ENCODE results near the gene MDM4.
"Not testable (repeated sequence)": the region's sequence is repeated elsewhere in the genome, so short reads cannot be mapped to it uniquely, and the experiment has no call there.

MDM4 gene

DNA sequence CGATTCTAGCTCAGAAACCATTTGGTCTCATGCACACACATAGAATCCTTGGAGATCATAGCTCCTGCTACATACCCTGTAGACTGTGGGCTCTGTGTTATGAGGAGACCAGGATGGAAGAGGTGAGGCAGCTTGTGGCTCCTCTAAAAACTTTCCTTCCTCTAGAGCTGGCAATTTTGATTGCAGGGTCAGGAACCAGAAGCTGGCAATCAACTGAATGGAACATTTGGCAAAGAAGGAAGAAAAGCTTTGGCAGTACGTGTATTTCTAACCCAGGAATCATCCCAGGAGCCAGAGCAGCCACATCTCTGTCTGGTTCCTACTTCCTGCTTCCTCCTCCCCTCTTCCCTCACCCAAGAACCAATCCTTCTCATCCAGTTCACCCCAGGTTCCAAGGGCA lies 37.3 kb upstream of the MDM4 start:
- Mint-ChIP-seq H3K4me1 (ENCODE audit: low read depth) (peaks cover 81% of the 10 kb centered on the region), H3K27me3 (peaks cover 8% of the 10 kb centered on the region), H3K27ac (no peak overlapping the region), H3K9me3 (no peaks in the 10 kb centered on the region), H3K36me3 (ENCODE audit: low read depth) (no peaks in the 10 kb centered on the region), H3K4me3 (no peak overlapping the region)
- intact Hi-C loops (cut with micrococcal nuclease), result no loop called here

- Mint-ChIP-seq H3K27ac (no peak overlapping the region), H3K27me3 (peaks cover 4% of the 10 kb centered on the region), H3K4me1 (ENCODE audit: low read depth) (peaks cover 79% of the 10 kb centered on the region), H3K36me3 (ENCODE audit: low read depth) (no peaks in the 10 kb centered on the region), H3K9me3 (no peaks in the 10 kb centered on the region), H3K4me3 (no peak overlapping the region)
- intact Hi-C loops (cut with micrococcal nuclease), result no loop called here
These were observed 36.6 kb upstream of the MDM4 start for GRCh38 chr1:204479387-204480136.

DNA sequence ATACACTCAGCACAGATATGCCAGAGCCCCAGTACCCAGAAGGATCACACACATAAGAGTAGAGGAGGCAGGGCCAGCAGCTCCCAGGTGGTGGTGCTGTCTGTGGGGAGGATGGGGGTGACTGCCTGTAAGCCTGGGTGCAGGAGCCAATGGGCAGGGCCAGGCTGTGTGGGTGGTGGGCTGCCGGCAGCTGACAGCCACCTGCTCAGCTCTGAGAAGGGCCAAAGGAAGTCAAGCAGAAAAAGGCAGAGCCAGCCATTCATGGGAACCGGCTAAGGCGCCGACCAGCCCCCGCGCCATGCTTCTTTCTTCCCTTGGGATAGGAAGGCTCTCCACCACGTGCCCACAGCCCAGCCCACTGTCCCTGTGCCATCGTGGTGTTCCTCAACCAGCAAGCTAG lies 35.7 kb upstream of the MDM4 start:
- Mint-ChIP-seq H3K9me3 (no peaks in the 10 kb centered on the region), H3K36me3 (ENCODE audit: low read depth) (no peaks in the 10 kb centered on the region), H3K27me3 (peaks cover 4% of the 10 kb centered on the region), H3K4me1 (ENCODE audit: low read depth) (peaks cover 69% of the 10 kb centered on the region), H3K27ac (peak overlapping the region; percentile 55), H3K4me3 (no peak overlapping the region)
- intact Hi-C loops (cut with micrococcal nuclease), result no loop called here

DNA sequence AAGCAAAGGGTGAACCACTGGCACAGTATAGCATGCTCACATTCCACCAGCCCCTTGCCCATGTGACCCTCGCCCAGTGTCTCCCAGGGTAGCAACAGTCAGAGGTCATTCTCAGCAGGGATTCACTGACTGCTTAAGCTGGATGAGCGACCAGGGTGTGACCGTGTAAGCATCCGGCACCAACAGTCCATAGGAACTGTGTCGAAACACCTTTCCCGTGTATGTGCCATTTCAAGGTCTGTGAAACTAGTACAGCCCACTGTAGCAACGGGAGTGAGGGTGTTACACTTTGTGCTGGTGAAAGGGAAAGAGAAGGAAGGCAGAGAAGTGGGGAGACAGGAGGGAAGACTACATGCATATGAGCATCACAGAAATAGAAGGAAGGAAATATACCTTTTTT lies 32.4 kb upstream of the MDM4 start:
- Mint-ChIP-seq H3K4me1 (ENCODE audit: low read depth) (peaks cover 38% of the 10 kb centered on the region), H3K27ac (peak overlapping the region; percentile 16), H3K9me3 (no peaks in the 10 kb centered on the region), H3K27me3 (peaks cover 4% of the 10 kb centered on the region), H3K4me3 (no peak overlapping the region), H3K36me3 (ENCODE audit: low read depth) (no peaks in the 10 kb centered on the region)
- intact Hi-C loops (cut with micrococcal nuclease), result no loop called here

DNA sequence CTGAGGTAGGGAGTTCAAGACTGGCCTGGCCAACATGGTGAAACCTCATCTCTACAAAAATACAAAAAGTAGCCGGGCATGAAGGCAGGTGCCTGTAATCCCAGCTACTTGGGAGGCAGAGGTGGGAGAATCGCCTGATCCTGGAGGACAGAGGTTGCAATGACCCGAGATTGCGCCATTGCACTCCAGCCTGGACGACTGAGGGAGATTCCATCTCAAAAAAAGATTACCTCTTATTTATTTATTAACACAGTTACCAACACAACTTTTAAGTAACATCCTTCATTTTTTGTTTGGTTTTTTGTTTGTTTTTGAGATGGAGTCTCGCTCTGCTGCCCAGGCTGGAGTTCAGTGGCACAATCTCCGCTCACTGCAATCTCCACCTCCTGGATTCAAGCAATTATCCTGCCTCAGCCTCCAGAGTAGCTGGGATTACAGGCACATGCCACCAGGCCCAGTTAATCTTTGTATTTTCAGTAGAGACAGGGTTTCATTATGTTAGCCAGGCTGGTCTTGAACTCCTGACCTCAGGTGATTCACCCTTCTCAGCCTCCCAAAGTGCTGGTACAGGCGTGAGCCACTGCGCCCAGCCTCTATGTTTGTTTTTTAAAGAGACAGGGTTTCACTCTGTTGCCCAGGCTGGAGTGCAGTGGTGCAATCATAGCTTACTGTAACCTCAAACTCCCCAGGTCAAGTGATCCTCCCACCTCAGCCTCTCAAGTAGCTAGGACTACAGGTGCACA lies 29.5 kb upstream of the MDM4 start:
- H3K27me3 Mint-ChIP-seq; H3K27ac Mint-ChIP-seq; H3K9me3 Mint-ChIP-seq; intact Hi-C loops (cut with micrococcal nuclease); H3K4me3 Mint-ChIP-seq; H3K36me3 Mint-ChIP-seq (ENCODE audit: low read depth): not testable (repeated sequence)
- peaks cover 17% of the 10 kb centered on the region for H3K4me1 Mint-ChIP-seq (ENCODE audit: low read depth)

DNA sequence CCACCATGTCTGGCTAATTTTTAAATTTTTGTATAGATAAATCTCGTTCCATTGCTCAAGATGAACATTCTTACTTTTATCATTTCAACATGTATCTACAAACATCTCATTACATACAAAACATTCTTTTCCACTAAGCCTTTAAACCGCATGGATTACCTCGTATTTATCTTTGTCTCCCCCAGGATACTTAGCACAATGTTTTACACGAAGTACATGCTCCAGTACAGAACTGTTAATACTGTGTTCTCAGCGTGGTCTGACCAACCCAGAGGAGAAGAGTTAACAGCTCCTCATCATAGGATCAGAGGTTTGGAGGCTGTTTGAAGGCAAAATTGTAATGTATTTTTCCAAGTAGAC lies 29.0 kb upstream of the MDM4 start:
- no peaks in the 10 kb centered on the region for H3K9me3 Mint-ChIP-seq
- no peak overlapping the region for H3K4me3 Mint-ChIP-seq
- H3K27ac Mint-ChIP-seq, result no peak overlapping the region
- H3K27me3 Mint-ChIP-seq, result peaks cover 4% of the 10 kb centered on the region
- no peaks in the 10 kb centered on the region for H3K36me3 Mint-ChIP-seq (ENCODE audit: low read depth)
- H3K4me1 Mint-ChIP-seq (ENCODE audit: low read depth), result peaks cover 17% of the 10 kb centered on the region
- intact Hi-C loops (cut with micrococcal nuclease), result no loop called here

DNA sequence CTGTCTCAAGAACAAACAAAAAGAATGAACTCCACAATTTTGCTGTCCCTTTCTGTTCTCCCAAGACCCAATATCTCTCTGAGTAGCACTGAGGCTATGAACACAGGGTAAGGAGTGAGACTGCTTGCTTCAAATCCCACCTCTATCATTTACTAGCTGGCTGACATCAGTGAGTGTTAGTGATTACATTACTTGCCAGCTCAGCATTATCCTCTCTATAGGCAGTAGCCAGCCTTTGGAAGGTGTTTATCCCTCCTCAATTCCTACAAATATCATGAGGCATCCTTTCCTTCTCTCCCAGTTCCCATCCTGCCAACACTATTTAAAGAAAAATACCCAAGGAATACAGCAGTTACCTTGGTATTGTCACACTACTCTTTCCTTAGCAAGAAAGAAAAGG lies 24.6 kb upstream of the MDM4 start:
- H3K4me1 Mint-ChIP-seq (ENCODE audit: low read depth), result peaks cover 46% of the 10 kb centered on the region
- H3K27ac Mint-ChIP-seq, result no peak overlapping the region
- intact Hi-C loops (cut with micrococcal nuclease), result no loop called here
- H3K4me3 Mint-ChIP-seq, result no peak overlapping the region
- H3K9me3 Mint-ChIP-seq, result no peaks in the 10 kb centered on the region
- H3K36me3 Mint-ChIP-seq (ENCODE audit: low read depth), result peaks cover 6% of the 10 kb centered on the region
- peaks cover 34% of the 10 kb centered on the region for H3K27me3 Mint-ChIP-seq

- peaks cover 46% of the 10 kb centered on the region for H3K4me1 Mint-ChIP-seq (ENCODE audit: low read depth)
- H3K4me3 Mint-ChIP-seq, result peak overlapping the region; percentile 89
- intact Hi-C loops (cut with micrococcal nuclease), result no loop called here
- H3K9me3 Mint-ChIP-seq, result no peaks in the 10 kb centered on the region
- peak overlapping the region; percentile 69 for H3K27ac Mint-ChIP-seq
- peaks cover 40% of the 10 kb centered on the region for H3K27me3 Mint-ChIP-seq
- H3K36me3 Mint-ChIP-seq (ENCODE audit: low read depth), result peaks cover 6% of the 10 kb centered on the region
These were observed 22.8 kb upstream of the MDM4 start for GRCh38 chr1:204493145-204493983.

GRCh38 chr1:204493984-204494280 lies 22.3 kb upstream of the MDM4 start:
- H3K4me3 Mint-ChIP-seq, result peak overlapping the region; percentile 89
- H3K27me3 Mint-ChIP-seq, result peaks cover 40% of the 10 kb centered on the region
- H3K27ac Mint-ChIP-seq, result peak overlapping the region; percentile 69
- peaks cover 52% of the 10 kb centered on the region for H3K4me1 Mint-ChIP-seq (ENCODE audit: low read depth)
- no peaks in the 10 kb centered on the region for H3K9me3 Mint-ChIP-seq
- intact Hi-C loops (cut with micrococcal nuclease), result no loop called here
- peaks cover 6% of the 10 kb centered on the region for H3K36me3 Mint-ChIP-seq (ENCODE audit: low read depth)

GRCh38 chr1:204494281-204495077 lies 21.7 kb upstream of the MDM4 start, which contains the start of gene PIK3C2B:
Gene PIK3C2B (minus strand): TSS chr1:204494805. CDS start chr1:204469802, 25,003 bp downstream.
- Mint-ChIP-seq H3K27ac (peak within 1 kb of the TSS; percentile 69), H3K9me3 (no peaks in the 10 kb centered on the region), H3K4me3 (peak within 1 kb of the TSS; percentile 89), H3K36me3 (ENCODE audit: low read depth) (peaks cover 6% of the 10 kb centered on the region), H3K4me1 (ENCODE audit: low read depth) (peaks cover 58% of the 10 kb centered on the region), H3K27me3 (peaks cover 40% of the 10 kb centered on the region)
- intact Hi-C loops (cut with micrococcal nuclease), result no loop called here

DNA sequence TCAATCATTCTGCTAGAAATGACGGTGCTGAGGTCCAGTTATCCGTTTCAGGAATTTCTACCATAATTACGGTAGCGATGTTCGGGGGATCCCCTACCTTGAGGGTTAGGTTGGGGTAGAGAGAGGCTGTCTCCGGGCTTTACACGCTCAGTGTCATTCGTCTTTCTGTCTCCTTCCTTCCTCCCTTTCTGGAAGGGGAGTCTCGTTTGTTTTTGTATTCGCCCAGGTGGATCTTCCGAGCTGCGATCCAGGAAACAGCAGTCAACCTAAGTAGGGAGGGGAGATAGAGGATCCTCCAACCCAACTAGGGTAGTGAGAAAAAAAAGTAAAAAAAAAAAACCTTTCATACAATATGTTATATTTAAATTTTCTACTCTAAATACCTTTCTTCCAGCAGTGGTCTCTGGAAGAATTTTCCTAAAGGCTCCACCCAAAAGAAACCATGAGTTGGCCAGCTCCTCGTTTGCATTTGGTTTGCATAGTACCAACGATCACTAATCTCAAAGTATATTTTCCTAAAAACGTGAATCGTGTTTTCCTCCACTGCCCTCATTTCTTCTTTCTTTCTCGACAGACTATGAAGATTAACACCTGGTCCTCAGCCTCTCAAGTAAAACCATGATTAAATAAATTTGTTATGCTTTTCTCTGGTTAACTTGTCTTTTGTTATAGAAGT lies 21.0 kb upstream of the MDM4 start:
- H3K4me1 Mint-ChIP-seq (ENCODE audit: low read depth), result peaks cover 57% of the 10 kb centered on the region
- intact Hi-C loops (cut with micrococcal nuclease), result no loop called here
- peaks cover 40% of the 10 kb centered on the region for H3K27me3 Mint-ChIP-seq
- peaks cover 6% of the 10 kb centered on the region for H3K36me3 Mint-ChIP-seq (ENCODE audit: low read depth)
- H3K27ac Mint-ChIP-seq, result peak overlapping the region; percentile 69
- peak overlapping the region; percentile 89 for H3K4me3 Mint-ChIP-seq
- no peaks in the 10 kb centered on the region for H3K9me3 Mint-ChIP-seq

DNA sequence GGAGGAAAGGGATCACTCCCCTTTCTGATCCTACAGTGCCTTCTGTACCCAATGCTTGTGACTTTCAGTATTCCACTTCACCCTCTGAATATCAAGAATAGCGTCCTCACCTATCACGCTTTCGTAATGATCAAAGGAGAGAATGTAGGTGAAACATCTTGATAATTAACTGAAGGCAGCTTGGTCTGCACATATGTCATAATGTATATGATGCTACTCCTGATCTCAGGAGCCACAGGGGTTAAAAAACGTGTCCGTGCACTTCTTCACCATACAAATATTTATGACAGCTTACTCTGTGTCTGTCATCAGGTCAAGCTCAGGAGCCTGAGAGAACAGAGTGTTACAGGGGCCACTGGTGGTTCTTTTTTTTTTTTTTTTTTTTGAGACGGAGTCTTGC lies 20.4 kb upstream of the MDM4 start:
- peaks cover 55% of the 10 kb centered on the region for H3K4me1 Mint-ChIP-seq (ENCODE audit: low read depth)
- peaks cover 6% of the 10 kb centered on the region for H3K36me3 Mint-ChIP-seq (ENCODE audit: low read depth)
- peaks cover 40% of the 10 kb centered on the region for H3K27me3 Mint-ChIP-seq
- no peaks in the 10 kb centered on the region for H3K9me3 Mint-ChIP-seq
- intact Hi-C loops (cut with micrococcal nuclease), result no loop called here
- H3K27ac Mint-ChIP-seq, result no peak overlapping the region
- no peak overlapping the region for H3K4me3 Mint-ChIP-seq

DNA sequence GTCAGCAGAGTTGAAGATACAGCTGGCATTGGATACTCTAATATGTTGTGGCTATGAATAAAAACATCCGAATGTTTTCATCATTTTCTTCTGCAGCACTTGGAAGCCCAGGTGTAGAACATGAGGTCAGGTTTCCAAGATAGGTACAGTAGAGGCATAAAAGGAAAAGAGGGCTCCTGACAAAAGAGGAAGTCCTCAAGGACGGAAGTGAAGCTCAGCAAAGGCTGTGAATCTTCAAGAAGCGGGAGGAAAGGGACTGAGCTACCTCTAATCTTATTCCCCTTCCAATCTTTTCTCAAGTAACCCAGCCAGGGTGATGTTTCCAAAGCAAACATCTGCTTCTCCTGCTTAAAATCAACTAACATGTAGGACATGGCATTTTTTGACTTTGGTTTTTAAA lies 17.2 kb upstream of the MDM4 start:
- Mint-ChIP-seq H3K9me3 (no peaks in the 10 kb centered on the region), H3K27me3 (peaks cover 20% of the 10 kb centered on the region), H3K4me1 (ENCODE audit: low read depth) (peaks cover 40% of the 10 kb centered on the region), H3K4me3 (no peak overlapping the region), H3K27ac (no peak overlapping the region), H3K36me3 (ENCODE audit: low read depth) (peaks cover 6% of the 10 kb centered on the region)
- intact Hi-C loops (cut with micrococcal nuclease), result no loop called here
